ENCODE measurements around the gene CD27.
"Not testable (repeated sequence)": the region's sequence is repeated elsewhere in the genome, so short reads cannot be mapped to it uniquely, and the experiment has no call there.

Gene CD27

GRCh38 chr12:6471989-6472360, 27.2 kb downstream of the CD27 start:
- TF ChIP-seq, protein P1, sequence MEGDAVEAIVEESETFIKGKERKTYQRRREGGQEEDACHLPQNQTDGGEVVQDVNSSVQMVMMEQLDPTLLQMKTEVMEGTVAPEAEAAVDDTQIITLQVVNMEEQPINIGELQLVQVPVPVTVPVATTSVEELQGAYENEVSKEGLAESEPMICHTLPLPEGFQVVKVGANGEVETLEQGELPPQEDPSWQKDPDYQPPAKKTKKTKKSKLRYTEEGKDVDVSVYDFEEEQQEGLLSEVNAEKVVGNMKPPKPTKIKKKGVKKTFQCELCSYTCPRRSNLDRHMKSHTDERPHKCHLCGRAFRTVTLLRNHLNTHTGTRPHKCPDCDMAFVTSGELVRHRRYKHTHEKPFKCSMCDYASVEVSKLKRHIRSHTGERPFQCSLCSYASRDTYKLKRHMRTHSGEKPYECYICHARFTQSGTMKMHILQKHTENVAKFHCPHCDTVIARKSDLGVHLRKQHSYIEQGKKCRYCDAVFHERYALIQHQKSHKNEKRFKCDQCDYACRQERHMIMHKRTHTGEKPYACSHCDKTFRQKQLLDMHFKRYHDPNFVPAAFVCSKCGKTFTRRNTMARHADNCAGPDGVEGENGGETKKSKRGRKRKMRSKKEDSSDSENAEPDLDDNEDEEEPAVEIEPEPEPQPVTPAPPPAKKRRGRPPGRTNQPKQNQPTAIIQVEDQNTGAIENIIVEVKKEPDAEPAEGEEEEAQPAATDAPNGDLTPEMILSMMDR (IDR thresholded peaks at IDR 0.05; ENCODE audit: control insufficient read depth, insufficient read depth, low read depth, low read length, missing control alignments): no peak
- H3K4me3 ChIP-seq (ENCODE audit: control insufficient read depth, low read depth, low read length): no peak overlapping the region
- DNase-seq (ENCODE audit: low read depth): no peak

DNA sequence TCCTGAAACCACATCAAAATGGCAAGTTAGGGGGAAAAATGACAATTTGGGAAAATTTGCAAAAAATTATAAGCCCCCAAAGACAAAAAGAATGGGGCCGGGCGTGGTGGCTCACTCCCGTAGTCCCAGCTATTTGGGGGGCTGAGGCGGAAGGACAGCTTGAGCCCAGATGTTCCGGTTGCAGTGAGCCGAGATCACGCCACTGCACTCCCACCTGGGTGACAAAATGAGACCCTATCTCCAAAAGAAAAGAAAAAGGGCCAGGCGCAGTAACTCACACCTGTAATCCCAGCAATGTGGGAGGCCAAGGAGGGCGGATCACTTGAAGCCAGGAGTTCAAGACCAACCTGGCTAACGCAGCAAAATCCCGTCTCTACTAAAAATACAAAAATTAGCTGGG, 27.7 kb downstream of the CD27 start:
- no peak for DNase-seq (ENCODE audit: low read depth)
- no peak overlapping the region for H3K4me3 ChIP-seq (ENCODE audit: control insufficient read depth, low read depth, low read length)
- TF ChIP-seq, protein P1 (IDR thresholded peaks at IDR 0.05; ENCODE audit: control insufficient read depth, insufficient read depth, low read depth, low read length, missing control alignments): no peak

- not testable (repeated sequence) for H3K4me3 ChIP-seq (ENCODE audit: control insufficient read depth, low read depth, low read length); DNase-seq (ENCODE audit: low read depth)
Measured at GRCh38 chr12:6475233-6475975, 30.6 kb downstream of the CD27 start.

GRCh38 chr12:6476489-6476888, 31.7 kb downstream of the CD27 start:
- no peak overlapping the region for H3K4me3 ChIP-seq (ENCODE audit: control insufficient read depth, low read depth, low read length)
- DNase-seq (ENCODE audit: low read depth): no peak
- TF ChIP-seq, protein P1 (IDR thresholded peaks at IDR 0.05; ENCODE audit: control insufficient read depth, insufficient read depth, low read depth, low read length, missing control alignments): no peak

DNA sequence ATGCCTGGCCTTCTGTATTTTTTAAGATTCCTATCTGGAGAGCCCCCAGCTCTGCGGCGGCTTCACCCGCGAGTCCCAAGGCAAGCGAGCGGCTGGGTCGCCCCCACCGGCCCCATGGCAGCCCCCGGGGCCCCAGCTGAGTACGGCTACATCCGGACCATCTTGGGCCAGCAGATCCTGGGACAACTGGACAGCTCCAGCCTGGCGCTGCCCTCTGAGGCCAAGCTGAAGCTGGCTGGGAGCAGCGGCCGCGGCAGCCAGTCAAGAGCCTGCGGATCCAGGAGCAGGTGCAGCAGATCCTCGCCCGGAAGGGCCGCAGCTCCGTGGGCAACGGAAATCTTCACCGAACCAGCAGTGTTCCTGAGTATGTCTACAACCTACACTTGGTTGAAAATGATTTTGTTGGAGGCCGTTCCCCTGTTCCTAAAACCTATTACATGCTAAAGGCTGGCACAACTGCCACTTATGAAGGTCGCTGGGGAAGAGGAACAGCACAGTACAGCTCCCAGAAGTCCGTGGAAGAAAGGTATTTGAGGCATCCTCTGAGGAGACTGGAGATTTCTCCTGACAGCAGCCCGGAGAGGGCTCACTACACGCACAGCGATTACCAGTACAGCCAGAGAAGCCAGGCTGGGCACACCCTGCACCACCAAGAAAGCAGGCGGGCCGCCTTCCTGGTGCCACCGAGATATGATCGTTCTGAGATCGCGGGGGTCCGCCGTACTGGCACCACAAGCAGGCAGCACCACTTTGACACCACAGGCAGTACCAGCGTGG, 33.0 kb downstream of the CD27 start:
- DNase-seq (ENCODE audit: low read depth); H3K4me3 ChIP-seq (ENCODE audit: control insufficient read depth, low read depth, low read length): not testable (repeated sequence)

- DNase-seq (ENCODE audit: low read depth): no peak
- TF ChIP-seq, protein P1 (IDR thresholded peaks at IDR 0.05; ENCODE audit: control insufficient read depth, insufficient read depth, low read depth, low read length, missing control alignments): no peak
- H3K4me3 ChIP-seq (ENCODE audit: control insufficient read depth, low read depth, low read length): no peak overlapping the region
Measured at GRCh38 chr12:6478416-6478815, 33.7 kb downstream of the CD27 start.

DNA sequence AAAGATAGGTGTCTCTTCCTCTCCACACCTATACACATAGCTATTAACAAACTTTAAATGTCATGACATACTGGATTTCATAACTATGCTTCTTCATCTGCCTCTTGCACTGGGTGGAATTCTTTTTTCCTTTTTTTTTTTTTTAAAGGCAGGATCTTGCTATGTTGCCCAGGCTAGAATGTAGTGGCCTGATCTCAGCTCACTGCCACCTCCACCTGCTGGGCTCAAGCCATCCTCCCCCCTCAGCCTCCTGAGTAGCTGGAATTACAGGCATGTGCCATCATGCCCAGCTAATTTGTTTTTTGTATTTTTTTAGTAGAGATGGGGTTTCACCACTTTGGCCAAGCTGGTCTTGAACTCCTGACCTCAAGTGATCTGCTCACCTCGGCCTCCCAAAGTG, 43.5 kb downstream of the CD27 start:
- no peak for DNase-seq (ENCODE audit: low read depth)
- TF ChIP-seq, protein P1 (IDR thresholded peaks at IDR 0.05; ENCODE audit: control insufficient read depth, insufficient read depth, low read depth, low read length, missing control alignments): no peak
- no peak overlapping the region for H3K4me3 ChIP-seq (ENCODE audit: control insufficient read depth, low read depth, low read length)
